Esophagus mucosa (tissue), 1 donor: ENCODE measurements around the gene SNAPC1. TPM values are rescaled to one million over a fixed set of nuclear protein-coding genes. Genes with fewer than 3 reads are reported as not detected.
"Not testable (repeated sequence)": the region's sequence is repeated elsewhere in the genome, so short reads cannot be mapped to it uniquely, and the experiment has no call there.

Experiments used
- ATAC-seq: fragments of 200-7000 bp; cut with Tn5 transposase; one replicate; pipeline ENCODE4 v1.9.1; 2020
- total RNA-seq: library from RNA; stranded (reverse); gene quantifications from one replicate; pipeline ENCODE4 v1.2.4, GENCODE V29; 2023
- donor health status: DM: yes; HTN: yes; CAD: no.

Gene SNAPC1
- total RNA-seq, 1 donor from 2014 or later = 3.8 TPM

- ATAC-seq = peak; percentile 95
These were observed 11.3 kb upstream of the SNAPC1 start for GRCh38 chr14:61750708-61751474.

- ATAC-seq = no peak
These were observed 10.7 kb upstream of the SNAPC1 start for GRCh38 chr14:61751475-61751989.

GRCh38 chr14:61752626-61753025 is 9.6 kb upstream of the SNAPC1 start:
- ATAC-seq = peak; percentile 55

GRCh38 chr14:61753631-61754030 is 8.6 kb upstream of the SNAPC1 start:
- no peak for ATAC-seq

- no peak for ATAC-seq
These were observed 7.4 kb upstream of the SNAPC1 start for GRCh38 chr14:61754627-61755381.

GRCh38 chr14:61755382-61755742 is 6.9 kb upstream of the SNAPC1 start:
- not testable (repeated sequence) for ATAC-seq

GRCh38 chr14:61756135-61756534 is 6.1 kb upstream of the SNAPC1 start:
- no peak for ATAC-seq

GRCh38 chr14:61759878-61760277 is 2.3 kb upstream of the SNAPC1 start:
- no peak for ATAC-seq

- peak; percentile 5 for ATAC-seq
These were observed 663 bp upstream of the SNAPC1 start for GRCh38 chr14:61761557-61761956.

GRCh38 chr14:61764342-61765122 is 2.3 kb downstream of the SNAPC1 start:
- no peak for ATAC-seq

GRCh38 chr14:61765225-61765943 is 3.2 kb downstream of the SNAPC1 start:
- ATAC-seq = no peak

GRCh38 chr14:61766151-61766550 is 3.9 kb downstream of the SNAPC1 start:
- ATAC-seq = no peak

GRCh38 chr14:61768240-61768639 is 6.0 kb downstream of the SNAPC1 start:
- ATAC-seq = no peak

GRCh38 chr14:61769893-61770292 is 7.7 kb downstream of the SNAPC1 start:
- no peak for ATAC-seq

- ATAC-seq = no peak
These were observed 12.6 kb downstream of the SNAPC1 start for GRCh38 chr14:61774861-61775260.

- no peak for ATAC-seq
These were observed 17.9 kb downstream of the SNAPC1 start for GRCh38 chr14:61780125-61780524.

- no peak for ATAC-seq
These were observed 35.1 kb downstream of the SNAPC1 start for GRCh38 chr14:61797309-61797708.

- ATAC-seq = no peak
These were observed 39.9 kb downstream of the SNAPC1 start for GRCh38 chr14:61802010-61802568.

- ATAC-seq = no peak
These were observed 41.5 kb downstream of the SNAPC1 start for GRCh38 chr14:61803755-61804154.

- ATAC-seq = no peak
These were observed 43.2 kb downstream of the SNAPC1 start for GRCh38 chr14:61805451-61805850.

GRCh38 chr14:61811882-61812346 is 49.7 kb downstream of the SNAPC1 start:
- no peak for ATAC-seq
